PC-3 (cell line): ENCODE data around the gene TNFRSF12A. TPM values are rescaled to one million over a fixed set of nuclear protein-coding genes. Genes with fewer than 3 reads are reported as not detected.
A peak's percentile ranks its signal among the peaks of the same experiment; 100 is the strongest.

Source experiments
- ATAC-seq: fragments of 200-7000 bp; cut with Tn5 transposase; 2 replicates; pipeline ENCODE4 v1.9.1; 2020; ENCODE audit warnings: mild to moderate bottlenecking, moderate library complexity
- BruUV-seq: library from RNA; stranded (reverse); fragments of 400-500 nt; replicated peaks from 2 replicates; lab custom pipeline; 2021; lab: Mats Ljungman, UMichigan
- CTCF ChIA-PET: fragments of 300-600 bp; sonication (Branson Sonifier 250); formaldehyde crosslinking; loops from one replicate; lab custom pipeline; 2022; ENCODE audit warnings: antibody characterized with exemption; lab: Charles Lee
- POLR2A ChIA-PET: fragments of 300-600 bp; sonication (Branson Sonifier 250); formaldehyde crosslinking; loops from one replicate; lab custom pipeline; 2022; ENCODE audit warnings: antibody characterized with exemption; ENCODE audit not compliant: unreplicated experiment; lab: Charles Lee
- DNase-seq: peaks from one replicate; pipeline ENCODE4 v3.0.0-alpha.2; 2015
- H2AFZ ChIP-seq: fragments of 300-600 bp; sonication (generic); 2 replicates; pipeline ENCODE4 v1.6.0; 2016; ENCODE audit warnings: antibody characterized with exemption, low read length
- H3F3A ChIP-seq: fragments of 300-600 bp; sonication (generic); one replicate; pipeline ENCODE4 v1.6.0; 2017; ENCODE audit warnings: antibody characterized with exemption, low read length, control low read depth, mild to moderate bottlenecking; ENCODE audit not compliant: unreplicated experiment
- H3K27ac ChIP-seq: fragments of 300-600 bp; sonication (generic); 2 replicates; pipeline ENCODE4 v1.5.1; 2016; ENCODE audit warnings: mild to moderate bottlenecking, low read length
- H3K27me3 ChIP-seq: fragments of 300-600 bp; sonication (generic); 2 replicates; pipeline ENCODE4 v1.6.1; 2016; ENCODE audit warnings: low read length, mixed read lengths
- H3K36me3 ChIP-seq: fragments of 300-600 bp; sonication (generic); 2 replicates; pipeline ENCODE4 v1.6.1; 2016; ENCODE audit warnings: low read depth, mixed run types, low read length, mixed read lengths
- H3K4me1 ChIP-seq: fragments of 300-600 bp; sonication (generic); 2 replicates; pipeline ENCODE4 v1.5.1; 2016; ENCODE audit warnings: low read length; ENCODE audit not compliant: insufficient read depth
- H3K4me2 ChIP-seq: fragments of 300-600 bp; sonication (generic); 2 replicates; pipeline ENCODE4 v1.6.0; 2016; ENCODE audit warnings: low read length
- H3K4me3 ChIP-seq: fragments of 300-600 bp; sonication (generic); 2 replicates; pipeline ENCODE4 v1.5.1; 2016; ENCODE audit warnings: mild to moderate bottlenecking, low read length, mixed read lengths
- H3K79me2 ChIP-seq: fragments of 300-600 bp; sonication (generic); 2 replicates; pipeline ENCODE4 v1.6.1; 2017; ENCODE audit warnings: low read length, mixed read lengths
- H3K9ac ChIP-seq: fragments of 300-600 bp; sonication (generic); 2 replicates; pipeline ENCODE4 v1.6.0; 2016; ENCODE audit warnings: mild to moderate bottlenecking, low read length
- H3K9me2 ChIP-seq: fragments of 300-600 bp; sonication (generic); replicated peaks from 2 replicates; pipeline ENCODE4 v1.6.1; 2016; ENCODE audit warnings: mixed run types, low read length, mixed read lengths
- H3K9me3 ChIP-seq: fragments of 300-600 bp; sonication (generic); 2 replicates; pipeline ENCODE4 v1.6.1; 2016; ENCODE audit warnings: low read length, mixed read lengths
- H4K20me1 ChIP-seq: fragments of 300-600 bp; sonication (generic); 2 replicates; pipeline ENCODE4 v1.6.1; 2016; ENCODE audit warnings: low read length, mixed read lengths
- EZH2 ChIP-seq: fragments of 300-600 bp; sonication (generic); IDR thresholded peaks from one replicate; pipeline ENCODE4 v1.6.1; 2017; ENCODE audit warnings: antibody characterized with exemption, mild to moderate bottlenecking, low read length; ENCODE audit not compliant: unreplicated experiment
- EZH2phosphoT487 ChIP-seq: fragments of 300-600 bp; sonication (generic); IDR thresholded peaks from 2 replicates; pipeline ENCODE4 v1.6.1; 2018; ENCODE audit warnings: mild to moderate bottlenecking, antibody characterized with exemption, low read length, borderline replicate concordance
- intact Hi-C: fragments of 100-400 bp; cut with micrococcal nuclease; formaldehyde crosslinking; loops from 2 replicates; pipeline ENCODE4 v1.9.0; 2023
- total RNA-seq: library from RNA; depleted of rRNA; stranded (reverse); fragments of >200 nt; gene quantifications from 2 replicates; pipeline ENCODE4 v1.2.3, GENCODE V29; 2014
- TF ChIP-seq, protein P1 (sequence below): fragments of 300-600 bp; sonication (generic); conservative IDR thresholded peaks from 2 replicates; pipeline ENCODE4 v1.5.1; 2017; ENCODE audit warnings: antibody characterized with exemption, low read depth, mild to moderate bottlenecking, low read length

TNFRSF12A gene
- total RNA-seq, 1 experiment from 2014 or later = 713 TPM

DNA sequence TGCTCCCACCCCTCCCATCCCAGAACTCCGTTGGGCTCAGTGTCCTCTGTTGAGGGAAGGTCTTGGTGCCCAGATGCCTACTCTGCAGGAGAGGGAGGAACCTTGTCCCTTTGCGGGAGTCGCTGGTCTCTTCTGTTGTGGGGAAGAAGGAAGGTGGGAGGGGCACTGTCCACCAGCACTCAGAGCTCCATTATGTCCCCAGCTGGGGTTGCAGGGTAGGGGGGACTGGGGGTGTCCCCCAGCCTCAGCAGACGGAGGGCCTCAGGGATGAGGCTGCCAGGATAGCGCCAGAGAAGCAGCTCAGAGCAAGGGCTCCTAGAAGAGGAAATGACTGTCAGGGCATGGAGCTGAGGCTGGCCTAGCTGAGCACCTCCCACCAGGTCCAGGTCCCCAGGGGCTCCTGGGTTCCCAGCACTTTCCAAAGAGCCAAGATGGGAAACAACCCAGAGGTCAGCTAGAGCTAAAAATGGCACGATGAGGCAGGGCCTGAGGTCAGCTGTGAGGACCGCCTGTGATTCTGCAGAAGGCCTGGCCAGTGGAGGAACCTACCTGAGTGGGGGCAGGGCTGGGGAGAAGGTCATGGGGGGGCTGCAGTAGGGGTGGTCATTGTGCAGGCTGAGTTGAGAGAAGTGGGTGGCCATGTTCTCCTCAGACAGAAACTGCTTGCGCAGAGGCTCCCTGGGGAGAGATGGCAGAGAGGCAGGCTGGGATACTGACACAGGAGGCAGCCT lies 2.7 kb downstream of the TNFRSF12A start:
- DNase-seq = no peak
- no peaks in the 10 kb centered on the region for H3K9me3 ChIP-seq
- no peaks in the 10 kb centered on the region for H4K20me1 ChIP-seq
- H3K9me2 ChIP-seq = no peaks in the 10 kb centered on the region
- H3F3A ChIP-seq = no peaks in the 10 kb centered on the region
- BruUV-seq = no TSS peak
- H3K9ac ChIP-seq = peak overlapping the region; percentile 91
- peak; percentile 0 for ATAC-seq
- H3K4me2 ChIP-seq = peak overlapping the region; percentile 99
- H3K4me3 ChIP-seq = peak overlapping the region; percentile 94
- ChIA-PET CTCF (interaction anchor here (0.5 to 1.8 kb wide), 3 partner anchors 9 to 13 kb away, joined by 3 to 6 read pairs (median 3); no protein-coding TSS in a partner anchor), POLR2A (interaction anchor here (0.6 to 0.8 kb wide), 2 partner anchors 13 to 1408 kb away, joined by 3 to 5 read pairs; no protein-coding TSS in a partner anchor)
- TF ChIP-seq, protein P1, sequence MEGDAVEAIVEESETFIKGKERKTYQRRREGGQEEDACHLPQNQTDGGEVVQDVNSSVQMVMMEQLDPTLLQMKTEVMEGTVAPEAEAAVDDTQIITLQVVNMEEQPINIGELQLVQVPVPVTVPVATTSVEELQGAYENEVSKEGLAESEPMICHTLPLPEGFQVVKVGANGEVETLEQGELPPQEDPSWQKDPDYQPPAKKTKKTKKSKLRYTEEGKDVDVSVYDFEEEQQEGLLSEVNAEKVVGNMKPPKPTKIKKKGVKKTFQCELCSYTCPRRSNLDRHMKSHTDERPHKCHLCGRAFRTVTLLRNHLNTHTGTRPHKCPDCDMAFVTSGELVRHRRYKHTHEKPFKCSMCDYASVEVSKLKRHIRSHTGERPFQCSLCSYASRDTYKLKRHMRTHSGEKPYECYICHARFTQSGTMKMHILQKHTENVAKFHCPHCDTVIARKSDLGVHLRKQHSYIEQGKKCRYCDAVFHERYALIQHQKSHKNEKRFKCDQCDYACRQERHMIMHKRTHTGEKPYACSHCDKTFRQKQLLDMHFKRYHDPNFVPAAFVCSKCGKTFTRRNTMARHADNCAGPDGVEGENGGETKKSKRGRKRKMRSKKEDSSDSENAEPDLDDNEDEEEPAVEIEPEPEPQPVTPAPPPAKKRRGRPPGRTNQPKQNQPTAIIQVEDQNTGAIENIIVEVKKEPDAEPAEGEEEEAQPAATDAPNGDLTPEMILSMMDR = no peak
- no peak for TF ChIP-seq EZH2phosphoT487
- no peak for TF ChIP-seq EZH2
- intact Hi-C loops = no loop called here
- no peaks in the 10 kb centered on the region for H3K27me3 ChIP-seq
- H3K27ac ChIP-seq = peak overlapping the region; percentile 100
- peaks cover 10% of the 10 kb centered on the region for H3K36me3 ChIP-seq
- no peak overlapping the region for H2AFZ ChIP-seq
- peaks cover 12% of the 10 kb centered on the region for H3K79me2 ChIP-seq
- H3K4me1 ChIP-seq = peaks cover 22% of the 10 kb centered on the region

DNA sequence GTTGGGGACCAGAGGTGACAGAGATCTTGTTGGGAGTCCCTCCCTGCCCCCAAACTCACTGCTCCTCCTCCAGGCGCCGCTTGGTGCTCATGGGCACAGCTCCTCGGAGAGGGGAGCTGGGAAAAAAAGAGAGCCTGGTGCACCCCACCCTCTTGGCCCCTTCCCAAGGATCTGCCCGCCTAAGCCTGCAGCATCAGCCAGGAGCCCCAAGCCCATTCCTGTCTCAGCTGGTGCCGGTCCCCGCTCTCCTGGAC lies 3.2 kb downstream of the TNFRSF12A start:
- H3K9me3 ChIP-seq = no peaks in the 10 kb centered on the region
- peak; percentile 87 for DNase-seq
- peak overlapping the region; percentile 100 for H3K27ac ChIP-seq
- BruUV-seq = no TSS peak
- no peaks in the 10 kb centered on the region for H3K9me2 ChIP-seq
- H3K79me2 ChIP-seq = peaks cover 12% of the 10 kb centered on the region
- no peaks in the 10 kb centered on the region for H3K27me3 ChIP-seq
- TF ChIP-seq, protein P1 = no peak
- no peak for TF ChIP-seq EZH2phosphoT487
- TF ChIP-seq EZH2 = no peak
- H4K20me1 ChIP-seq = no peaks in the 10 kb centered on the region
- H3F3A ChIP-seq = no peaks in the 10 kb centered on the region
- ChIA-PET POLR2A (interaction anchor here (0.6 kb wide), 1 partner anchor 1408 kb away, joined by 5 read pairs; no protein-coding TSS in a partner anchor), CTCF (interaction anchor here (0.5 to 1.8 kb wide), 3 partner anchors 8 to 13 kb away, joined by 3 to 6 read pairs (median 3); no protein-coding TSS in a partner anchor)
- peaks cover 23% of the 10 kb centered on the region for H3K4me1 ChIP-seq
- intact Hi-C loops = no loop called here
- ATAC-seq = peak; percentile 21
- no peak overlapping the region for H2AFZ ChIP-seq
- H3K9ac ChIP-seq = peak overlapping the region; percentile 91; the same call in 1 of the 2 replicates
- peak overlapping the region; percentile 94 for H3K4me3 ChIP-seq
- peak overlapping the region; percentile 99 for H3K4me2 ChIP-seq
- peaks cover 10% of the 10 kb centered on the region for H3K36me3 ChIP-seq
